Fibroblast of lung (primary cell): Measurements from ENCODE around the gene S1PR1. TPM values are rescaled to one million over a fixed set of nuclear protein-coding genes. Genes with fewer than 3 reads are reported as not detected.
A peak's percentile ranks its signal among the peaks of the same experiment; 100 is the strongest.

Source experiments
- DNase-seq, 2 donors: peaks; one replicate each; pipeline versions ENCODE4 v3.0.0 to v3.0.0-alpha.2; 2010; ENCODE audit warnings: low read depth in 2 of 2
- H2AFZ ChIP-seq: 2 replicates; pipeline ENCODE4 v1.5.1; 2012; ENCODE audit warnings: low read length, control low read depth, inconsistent platforms
- H3K27ac ChIP-seq: 2 replicates; pipeline ENCODE4 v1.5.1; 2011; ENCODE audit warnings: low read length, control low read depth; ENCODE audit not compliant: insufficient read depth
- H3K27me3 ChIP-seq: 2 replicates; pipeline ENCODE4 v1.5.1; 2011; ENCODE audit warnings: mild to moderate bottlenecking, low read length; ENCODE audit not compliant: control insufficient read depth, insufficient read depth
- H3K36me3 ChIP-seq: 2 replicates; pipeline ENCODE4 v1.5.1; 2011; ENCODE audit warnings: low read length; ENCODE audit not compliant: control insufficient read depth, insufficient read depth
- H3K4me1 ChIP-seq: 2 replicates; pipeline ENCODE4 v1.5.1; 2011; ENCODE audit warnings: low read length; ENCODE audit not compliant: control insufficient read depth, insufficient read depth; ENCODE audit errors: extremely low read depth
- H3K4me2 ChIP-seq: 2 replicates; pipeline ENCODE4 v1.5.1; 2011; ENCODE audit warnings: low read length, control low read depth; ENCODE audit not compliant: insufficient read depth; ENCODE audit errors: extremely low read depth
- H3K4me3 ChIP-seq, 4 experiments: fragments of 200-600 bp in 1 of 4; sonication (generic) in 1 of 4; replicated peaks in 1 of 4; 2 replicates each; pipeline ENCODE4 v1.5.1; 2011 to 2016; ENCODE audit warnings: low read length in 4 of 4, low read depth in 3 of 4, mild to moderate bottlenecking in 3 of 4, control low read depth in 2 of 4, inconsistent platforms in 1 of 4, mixed read lengths in 1 of 4; ENCODE audit not compliant: insufficient read depth in 1 of 4; ENCODE audit errors: control extremely low read depth in 1 of 4
- H3K79me2 ChIP-seq: 2 replicates; pipeline ENCODE4 v1.5.1; 2012; ENCODE audit warnings: mild to moderate bottlenecking, low read length, inconsistent platforms; ENCODE audit not compliant: control insufficient read depth, insufficient read depth
- H3K9ac ChIP-seq: 2 replicates; pipeline ENCODE4 v1.5.1; 2011; ENCODE audit warnings: mild to moderate bottlenecking, low read length, control low read depth; ENCODE audit not compliant: insufficient read depth
- H3K9me3 ChIP-seq: 2 replicates; pipeline ENCODE4 v1.5.1; 2012; ENCODE audit warnings: low read depth, low read length; ENCODE audit not compliant: control insufficient read depth, insufficient read depth
- H4K20me1 ChIP-seq: 2 replicates; pipeline ENCODE4 v1.5.1; 2011; ENCODE audit warnings: low read length; ENCODE audit not compliant: control insufficient read depth, insufficient read depth; ENCODE audit errors: extremely low read depth
- EZH2 ChIP-seq: IDR thresholded peaks from 2 replicates; pipeline ENCODE4 v1.5.1; 2012; ENCODE audit warnings: low read length, control low read depth, mild to moderate bottlenecking; ENCODE audit errors: missing control alignments
- polyA plus RNA-seq, 2 donors: library from polyadenylated mRNA; depleted of rRNA in 1 of 2; stranded (reverse) in 1 of 2; unstranded in 1 of 2; fragments of >200 nt; gene quantifications; 2 replicates each; pipeline ENCODE4 v1.2.1, GENCODE V29; 2011 to 2012; ENCODE audit warnings: missing spikeins in 1 of 2
- total RNA-seq: library from RNA; depleted of rRNA; stranded (reverse); fragments of >200 nt; gene quantifications from 2 replicates; pipeline ENCODE4 v1.2.1, GENCODE V29; 2014
- TF ChIP-seq, protein P1 (sequence below), 2 donors: IDR thresholded peaks in 1 of 2; conservative IDR thresholded peaks in 1 of 2; 1 replicate in 1 of 2; 2 replicates in 1 of 2; pipeline ENCODE4 v1.5.1; 2011 to 2012; ENCODE audit warnings: low read length in 2 of 2, control low read depth in 1 of 2, inconsistent platforms in 1 of 2, low read depth in 1 of 2, mild to moderate bottlenecking in 1 of 2

S1PR1 gene
- total and polyA plus RNA-seq, 2 donors (not counting 1 experiment from before 2014, with no cell fraction given), result 6.2 to 10.4 TPM

DNA sequence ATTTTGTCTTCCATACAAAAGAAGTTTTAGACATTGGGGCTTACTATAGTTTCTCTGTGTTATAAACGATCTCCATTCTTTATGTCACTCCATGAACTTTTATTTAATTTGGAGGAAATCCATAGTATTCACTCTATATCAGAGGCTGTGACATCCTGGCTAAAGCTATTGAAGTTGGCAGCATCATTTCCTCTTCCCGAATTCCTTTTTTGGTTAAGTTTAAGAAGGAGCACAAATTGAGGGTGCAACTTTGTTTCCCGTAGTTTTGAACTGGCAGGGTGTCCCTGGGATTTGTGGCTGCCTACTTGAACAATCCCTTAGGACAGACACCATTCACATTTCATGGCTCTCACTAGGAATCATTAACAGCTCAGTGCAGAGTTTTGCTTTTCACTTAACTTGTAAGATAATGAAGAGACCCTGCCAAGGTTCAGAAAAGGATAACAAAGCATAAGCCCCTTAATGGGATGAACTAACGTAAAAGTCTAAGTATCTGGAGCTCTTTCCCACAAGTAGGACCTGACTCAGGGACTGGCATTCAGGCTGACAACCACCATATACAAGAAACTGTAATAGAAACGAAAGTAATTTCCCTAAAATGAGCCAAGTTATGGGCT is 13.9 kb downstream of the S1PR1 start:
- no peaks in the 10 kb centered on the region for H3K36me3 ChIP-seq
- H2AFZ ChIP-seq, result no peak overlapping the region
- H3K79me2 ChIP-seq, result no peaks in the 10 kb centered on the region
- no peak for TF ChIP-seq EZH2
- TF ChIP-seq, protein P1, sequence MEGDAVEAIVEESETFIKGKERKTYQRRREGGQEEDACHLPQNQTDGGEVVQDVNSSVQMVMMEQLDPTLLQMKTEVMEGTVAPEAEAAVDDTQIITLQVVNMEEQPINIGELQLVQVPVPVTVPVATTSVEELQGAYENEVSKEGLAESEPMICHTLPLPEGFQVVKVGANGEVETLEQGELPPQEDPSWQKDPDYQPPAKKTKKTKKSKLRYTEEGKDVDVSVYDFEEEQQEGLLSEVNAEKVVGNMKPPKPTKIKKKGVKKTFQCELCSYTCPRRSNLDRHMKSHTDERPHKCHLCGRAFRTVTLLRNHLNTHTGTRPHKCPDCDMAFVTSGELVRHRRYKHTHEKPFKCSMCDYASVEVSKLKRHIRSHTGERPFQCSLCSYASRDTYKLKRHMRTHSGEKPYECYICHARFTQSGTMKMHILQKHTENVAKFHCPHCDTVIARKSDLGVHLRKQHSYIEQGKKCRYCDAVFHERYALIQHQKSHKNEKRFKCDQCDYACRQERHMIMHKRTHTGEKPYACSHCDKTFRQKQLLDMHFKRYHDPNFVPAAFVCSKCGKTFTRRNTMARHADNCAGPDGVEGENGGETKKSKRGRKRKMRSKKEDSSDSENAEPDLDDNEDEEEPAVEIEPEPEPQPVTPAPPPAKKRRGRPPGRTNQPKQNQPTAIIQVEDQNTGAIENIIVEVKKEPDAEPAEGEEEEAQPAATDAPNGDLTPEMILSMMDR (conservative IDR thresholded peaks at IDR 0.05 in 1 of 2, IDR thresholded peaks at IDR 0.05 in 1 of 2; ENCODE audit: low read depth in 1 of 2, low read length in 2 of 2), result no peak
- no peak overlapping the region for H3K4me2 ChIP-seq
- no peaks in the 10 kb centered on the region for H4K20me1 ChIP-seq
- DNase-seq, result no peak
- no peaks in the 10 kb centered on the region for H3K9me3 ChIP-seq
- no peaks in the 10 kb centered on the region for H3K27me3 ChIP-seq
- no peak overlapping the region for H3K27ac ChIP-seq
- no peak overlapping the region for H3K9ac ChIP-seq
- no peaks in the 10 kb centered on the region for H3K4me1 ChIP-seq
- no peak overlapping the region for H3K4me3 ChIP-seq

DNA sequence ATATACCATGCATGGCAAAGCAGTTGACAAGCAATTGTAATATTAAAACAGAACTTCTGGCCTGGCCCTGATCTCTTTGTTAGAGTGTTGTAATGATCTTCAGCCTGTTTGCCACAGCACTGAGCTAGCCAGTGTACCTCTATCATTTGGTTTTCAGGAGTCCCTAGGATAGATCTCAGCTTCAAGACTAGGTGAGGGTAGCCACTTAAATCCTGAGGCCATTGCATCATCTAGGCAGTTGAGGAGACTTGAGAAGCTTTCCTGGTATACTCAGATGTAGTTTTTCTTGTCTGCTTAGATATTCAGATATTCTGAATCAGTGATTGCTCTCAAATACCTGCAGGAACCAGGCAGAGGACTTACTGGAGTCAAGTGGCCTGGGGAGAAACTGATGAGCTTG is 14.7 kb downstream of the S1PR1 start:
- H4K20me1 ChIP-seq, result no peaks in the 10 kb centered on the region
- no peaks in the 10 kb centered on the region for H3K9me3 ChIP-seq
- H3K4me3 ChIP-seq, result no peak overlapping the region
- no peak for DNase-seq
- H3K79me2 ChIP-seq, result no peaks in the 10 kb centered on the region
- H3K9ac ChIP-seq, result no peak overlapping the region
- no peaks in the 10 kb centered on the region for H3K36me3 ChIP-seq
- no peaks in the 10 kb centered on the region for H3K27me3 ChIP-seq
- no peaks in the 10 kb centered on the region for H3K4me1 ChIP-seq
- TF ChIP-seq, protein P1 (conservative IDR thresholded peaks at IDR 0.05 in 1 of 2, IDR thresholded peaks at IDR 0.05 in 1 of 2; ENCODE audit: low read depth in 1 of 2, low read length in 2 of 2), result no peak
- no peak for TF ChIP-seq EZH2
- no peak overlapping the region for H3K4me2 ChIP-seq
- no peak overlapping the region for H3K27ac ChIP-seq
- no peak overlapping the region for H2AFZ ChIP-seq

DNA sequence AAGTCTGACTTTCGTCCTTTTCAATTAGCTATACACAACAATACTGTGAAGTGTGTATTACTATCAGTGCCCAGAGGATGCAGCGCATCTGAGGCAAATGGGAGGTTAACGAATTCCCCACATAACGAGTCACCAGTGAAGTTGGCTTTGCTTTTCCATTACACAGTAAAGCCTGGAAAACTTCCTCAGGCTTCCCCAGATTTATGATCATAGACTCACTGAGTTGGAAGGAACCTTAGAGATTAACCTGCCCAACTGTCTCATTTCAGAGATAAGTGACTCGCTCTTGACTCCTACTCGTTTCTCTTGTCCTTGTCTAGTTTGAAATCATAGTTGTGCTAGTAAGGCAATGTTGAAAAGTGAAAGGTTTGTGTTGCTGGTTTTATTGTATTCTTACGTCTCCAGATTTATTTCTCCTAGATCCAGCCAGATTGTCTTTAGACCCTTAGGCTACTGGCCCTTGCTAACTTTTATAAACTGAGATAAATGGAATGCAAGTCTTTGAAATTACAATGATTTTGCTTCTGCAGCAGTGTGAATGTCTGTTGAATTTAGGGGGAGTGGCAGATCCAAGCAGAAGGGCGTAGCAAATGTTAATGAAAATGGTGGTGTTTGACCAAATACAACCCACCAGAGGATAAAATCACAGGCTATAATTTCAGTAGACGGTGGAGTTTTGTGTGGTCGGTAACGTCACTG is 17.3 kb downstream of the S1PR1 start:
- no peak overlapping the region for H3K9ac ChIP-seq
- H3K4me1 ChIP-seq, result no peaks in the 10 kb centered on the region
- no peak overlapping the region for H3K4me3 ChIP-seq
- no peaks in the 10 kb centered on the region for H3K9me3 ChIP-seq
- H4K20me1 ChIP-seq, result no peaks in the 10 kb centered on the region
- no peak overlapping the region for H3K4me2 ChIP-seq
- no peaks in the 10 kb centered on the region for H3K27me3 ChIP-seq
- H3K27ac ChIP-seq, result no peak overlapping the region
- H3K79me2 ChIP-seq, result no peaks in the 10 kb centered on the region
- TF ChIP-seq, protein P1 (conservative IDR thresholded peaks at IDR 0.05 in 1 of 2, IDR thresholded peaks at IDR 0.05 in 1 of 2; ENCODE audit: low read depth in 1 of 2, low read length in 2 of 2), result no peak
- TF ChIP-seq EZH2, result no peak
- H2AFZ ChIP-seq, result no peak overlapping the region
- DNase-seq, result peak in 1 of 2 donors; percentile 87
- no peaks in the 10 kb centered on the region for H3K36me3 ChIP-seq
